Measurements from ENCODE around the gene CCDC92B.
"Not testable (repeated sequence)": the region's sequence is repeated elsewhere in the genome, so short reads cannot be mapped to it uniquely, and the experiment has no call there.

The CCDC92B gene

GRCh38 chr17:2682176-2682938 is 67.1 kb downstream of the CCDC92B start:
- peaks cover 57% of the 10 kb centered on the region for H3K36me3 Mint-ChIP-seq (ENCODE audit: low read depth)

GRCh38 chr17:2681650-2682049 is 67.8 kb downstream of the CCDC92B start:
- H3K27ac Mint-ChIP-seq: no peak overlapping the region
- H3K36me3 Mint-ChIP-seq (ENCODE audit: low read depth): peaks cover 64% of the 10 kb centered on the region
- H3K4me3 Mint-ChIP-seq: no peak overlapping the region
- TF ChIP-seq, protein P1, sequence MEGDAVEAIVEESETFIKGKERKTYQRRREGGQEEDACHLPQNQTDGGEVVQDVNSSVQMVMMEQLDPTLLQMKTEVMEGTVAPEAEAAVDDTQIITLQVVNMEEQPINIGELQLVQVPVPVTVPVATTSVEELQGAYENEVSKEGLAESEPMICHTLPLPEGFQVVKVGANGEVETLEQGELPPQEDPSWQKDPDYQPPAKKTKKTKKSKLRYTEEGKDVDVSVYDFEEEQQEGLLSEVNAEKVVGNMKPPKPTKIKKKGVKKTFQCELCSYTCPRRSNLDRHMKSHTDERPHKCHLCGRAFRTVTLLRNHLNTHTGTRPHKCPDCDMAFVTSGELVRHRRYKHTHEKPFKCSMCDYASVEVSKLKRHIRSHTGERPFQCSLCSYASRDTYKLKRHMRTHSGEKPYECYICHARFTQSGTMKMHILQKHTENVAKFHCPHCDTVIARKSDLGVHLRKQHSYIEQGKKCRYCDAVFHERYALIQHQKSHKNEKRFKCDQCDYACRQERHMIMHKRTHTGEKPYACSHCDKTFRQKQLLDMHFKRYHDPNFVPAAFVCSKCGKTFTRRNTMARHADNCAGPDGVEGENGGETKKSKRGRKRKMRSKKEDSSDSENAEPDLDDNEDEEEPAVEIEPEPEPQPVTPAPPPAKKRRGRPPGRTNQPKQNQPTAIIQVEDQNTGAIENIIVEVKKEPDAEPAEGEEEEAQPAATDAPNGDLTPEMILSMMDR (IDR thresholded peaks at IDR 0.05; ENCODE audit: unreplicated experiment in 3 of 3): no peak
- H3K27me3 Mint-ChIP-seq (ENCODE audit: low read depth): no peaks in the 10 kb centered on the region
- peaks cover 6% of the 10 kb centered on the region for H3K4me1 Mint-ChIP-seq
- H3K9me3 Mint-ChIP-seq: no peaks in the 10 kb centered on the region

More at GRCh38 chr17:2682176-2682938, 67.1 kb downstream of the CCDC92B start:
- peaks cover 9% of the 10 kb centered on the region for H3K4me1 Mint-ChIP-seq
- no peak overlapping the region for H3K4me3 Mint-ChIP-seq
- H3K27me3 Mint-ChIP-seq (ENCODE audit: low read depth): no peaks in the 10 kb centered on the region
- H3K9me3 Mint-ChIP-seq: no peaks in the 10 kb centered on the region
- TF ChIP-seq, protein P1 (IDR thresholded peaks at IDR 0.05; ENCODE audit: unreplicated experiment in 3 of 3): no peak
- H3K27ac Mint-ChIP-seq: peak overlapping the region in 1 of 3 experiments; percentile 16

- Mint-ChIP-seq H3K36me3 (ENCODE audit: low read depth) (peaks cover 71% of the 10 kb centered on the region), H3K9me3 (no peaks in the 10 kb centered on the region), H3K4me3 (no peak overlapping the region), H3K27ac (no peak overlapping the region), H3K27me3 (ENCODE audit: low read depth) (no peaks in the 10 kb centered on the region), H3K4me1 (peaks cover 5% of the 10 kb centered on the region)
- TF ChIP-seq, protein P1 (IDR thresholded peaks at IDR 0.05; ENCODE audit: unreplicated experiment in 3 of 3): no peak
Measured at GRCh38 chr17:2680961-2681360, 68.5 kb downstream of the CCDC92B start.

GRCh38 chr17:2679247-2679646 is 70.2 kb downstream of the CCDC92B start:
- not testable (repeated sequence) for H3K9me3 Mint-ChIP-seq; H3K27me3 Mint-ChIP-seq (ENCODE audit: low read depth)
- H3K36me3 Mint-ChIP-seq (ENCODE audit: low read depth): peaks cover 80% of the 10 kb centered on the region

More at GRCh38 chr17:2679247-2679646, 70.2 kb downstream of the CCDC92B start:
- not testable (repeated sequence) for H3K4me1 Mint-ChIP-seq, H3K27ac Mint-ChIP-seq, H3K4me3 Mint-ChIP-seq

Measured in nephron (organoid).